B cell (primary cell): Measurements from ENCODE around the gene PTCD1.
A peak's percentile ranks its signal among the peaks of the same experiment; 100 is the strongest.

Experiments used
- CTCF ChIP-seq: fragments of 200-600 bp; IDR thresholded peaks from one replicate; pipeline ENCODE4 v1.8.0; 2022; ENCODE audit warnings: antibody characterized with exemption, mild to moderate bottlenecking
- EZH2 ChIP-seq: IDR thresholded peaks from 2 replicates; pipeline ENCODE4 v1.6.1; 2012; ENCODE audit warnings: borderline replicate concordance, low read depth, mild to moderate bottlenecking, moderate library complexity, low read length; ENCODE audit not compliant: insufficient read depth, poor library complexity, severe bottlenecking

- TF ChIP-seq CTCF = peak; percentile 9
- TF ChIP-seq EZH2 = no peak
Observed at GRCh38 chr7:99472561-99473314, 34.1 kb upstream of the PTCD1 start, which contains the start of gene ZNF789.
